NCI-H146 treated with DMSO at 0.1 percent for 48 hours (cell line): ENCODE measurements around the gene SVIL.
"Not testable (repeated sequence)": the region's sequence is repeated elsewhere in the genome, so short reads cannot be mapped to it uniquely, and the experiment has no call there.

ENCODE experiments used
- DNase-seq: peaks from one replicate; lab custom pipeline; 2025; ENCODE audit not compliant: unreplicated experiment; lab: John Stamatoyannopoulos, UW

Gene SVIL

GRCh38 chr10:29469481-29470354 is 165.1 kb downstream of the SVIL start:
- no peak for DNase-seq

GRCh38 chr10:29465384-29465783 is 169.4 kb downstream of the SVIL start:
- DNase-seq = no peak

- DNase-seq = not testable (repeated sequence)
These were observed 170.1 kb downstream of the SVIL start for GRCh38 chr10:29464671-29465171.

GRCh38 chr10:29461042-29461441 is 173.7 kb downstream of the SVIL start:
- no peak for DNase-seq

GRCh38 chr10:29458190-29458589 is 176.6 kb downstream of the SVIL start:
- not testable (repeated sequence) for DNase-seq

- no peak for DNase-seq
These were observed 179.7 kb downstream of the SVIL start for GRCh38 chr10:29455095-29455494.

GRCh38 chr10:29454250-29454649 is 180.5 kb downstream of the SVIL start:
- DNase-seq = no peak

GRCh38 chr10:29452546-29452945 is 182.2 kb downstream of the SVIL start:
- no peak for DNase-seq

- no peak for DNase-seq
These were observed 182.8 kb downstream of the SVIL start for GRCh38 chr10:29451946-29452345.

GRCh38 chr10:29450405-29450804 is 184.4 kb downstream of the SVIL start:
- DNase-seq = no peak

- peak; percentile 36 for DNase-seq
These were observed 185.8 kb downstream of the SVIL start for GRCh38 chr10:29448756-29449592.

- DNase-seq = no peak
These were observed 186.6 kb downstream of the SVIL start for GRCh38 chr10:29448125-29448524.

GRCh38 chr10:29446327-29446726 is 188.4 kb downstream of the SVIL start:
- DNase-seq = no peak

- no peak for DNase-seq
These were observed 190.8 kb downstream of the SVIL start for GRCh38 chr10:29443745-29444523.

- no peak for DNase-seq
These were observed 193.8 kb downstream of the SVIL start for GRCh38 chr10:29440981-29441380.

GRCh38 chr10:29439005-29439404 is 195.8 kb downstream of the SVIL start:
- DNase-seq = not testable (repeated sequence)

GRCh38 chr10:29438271-29438670 is 196.5 kb downstream of the SVIL start:
- DNase-seq = no peak

- no peak for DNase-seq
These were observed 196.9 kb downstream of the SVIL start for GRCh38 chr10:29437871-29438270.

- DNase-seq = no peak
These were observed 198.8 kb downstream of the SVIL start for GRCh38 chr10:29435809-29436501.

GRCh38 chr10:29434111-29434510 is 200.7 kb downstream of the SVIL start:
- no peak for DNase-seq
